Liver (tissue), 3 donors: ENCODE data around the gene OPN1LW.

Experiments
- CTCF ChIP-seq: fragments of 150-350 bp; IDR thresholded peaks from 2 replicates; pipeline ENCODE4 v1.5.1; 2017; ENCODE audit warnings: improper control_type of control experiment, low read depth, low read length; ENCODE audit not compliant: missing input control
- FOXA2 ChIP-seq: IDR thresholded peaks from 2 replicates; pipeline ENCODE4 v1.6.1; 2016; ENCODE audit warnings: antibody characterized with exemption
- HNF4A ChIP-seq, 2 donors: conservative IDR thresholded peaks; 2 replicates each; pipeline ENCODE4 v1.6.1; 2016; ENCODE audit warnings: antibody characterized with exemption in 2 of 2, mild to moderate bottlenecking in 2 of 2
- JUND ChIP-seq, 2 donors: IDR thresholded peaks; 2 replicates each; pipeline ENCODE4 v1.6.1; 2016; ENCODE audit warnings: antibody characterized with exemption in 2 of 2
- NR2F2 ChIP-seq: IDR thresholded peaks from 2 replicates; pipeline ENCODE4 v1.6.1; 2016; ENCODE audit warnings: antibody characterized with exemption
- RAD21 ChIP-seq, 2 donors: IDR thresholded peaks; 2 replicates each; pipeline ENCODE4 v1.6.1; 2016; ENCODE audit warnings: antibody characterized with exemption in 2 of 2, mild to moderate bottlenecking in 2 of 2
- RXRA ChIP-seq, 2 donors: IDR thresholded peaks; 2 replicates each; pipeline ENCODE4 v1.6.1; 2017 to 2018; ENCODE audit warnings: antibody characterized with exemption in 2 of 2, mild to moderate bottlenecking in 1 of 2
- SP1 ChIP-seq: IDR thresholded peaks from 2 replicates; pipeline ENCODE4 v1.6.1; 2018; ENCODE audit warnings: antibody characterized with exemption, mild to moderate bottlenecking
- ZBTB33 ChIP-seq: IDR thresholded peaks from 2 replicates; pipeline ENCODE4 v1.6.1; 2016; ENCODE audit warnings: antibody characterized with exemption
- TF ChIP-seq, protein P1 (sequence below): IDR thresholded peaks from 2 replicates; pipeline ENCODE4 v1.6.1; 2016; ENCODE audit warnings: antibody characterized with exemption, mild to moderate bottlenecking
- TF ChIP-seq, protein P2 (sequence below): IDR thresholded peaks from 2 replicates; pipeline ENCODE4 v1.6.1; 2016; ENCODE audit warnings: antibody characterized with exemption
- donor health status: healthy.
- donor health status: healthy.

DNA sequence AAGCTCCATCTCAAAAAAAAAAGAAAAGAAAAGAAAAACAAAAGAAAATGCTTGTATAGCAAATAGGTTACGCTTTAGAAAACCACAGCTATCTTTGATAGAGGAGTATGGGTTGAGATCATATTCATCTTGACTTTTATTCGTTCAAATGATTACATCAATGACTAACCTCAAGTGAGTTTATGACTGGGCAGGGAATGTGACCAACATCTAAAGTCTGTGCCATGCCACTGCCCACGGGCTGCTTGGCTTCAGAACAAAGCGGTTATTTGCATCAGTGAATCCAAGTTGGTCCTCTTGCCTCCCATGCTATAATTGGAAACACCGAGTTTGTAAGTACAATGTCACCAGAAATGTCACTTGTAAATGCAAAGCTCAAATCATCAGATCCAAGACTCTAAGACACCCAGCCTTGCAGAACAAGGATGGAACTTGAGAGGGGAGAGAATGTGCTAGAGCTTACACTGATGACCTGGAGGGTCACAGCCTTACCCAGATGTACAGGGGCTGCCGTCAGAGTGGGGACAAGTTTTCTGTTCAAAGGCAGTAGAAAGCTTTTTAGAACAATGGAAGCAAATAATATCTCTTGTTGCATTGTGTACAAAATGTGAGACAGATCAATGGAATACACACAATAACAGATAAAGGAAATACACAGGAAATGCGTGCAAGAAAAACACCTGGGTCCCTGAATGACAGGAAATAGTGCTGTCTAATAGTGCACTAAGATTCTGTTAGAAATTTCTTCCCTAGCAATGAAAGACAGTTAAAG is 8.4 kb upstream of the OPN1LW start:
- no peak for TF ChIP-seq ZBTB33
- TF ChIP-seq HNF4A (conservative IDR thresholded peaks at IDR 0.05), result no peak
- TF ChIP-seq CTCF, result no peak
- TF ChIP-seq, protein P1, sequence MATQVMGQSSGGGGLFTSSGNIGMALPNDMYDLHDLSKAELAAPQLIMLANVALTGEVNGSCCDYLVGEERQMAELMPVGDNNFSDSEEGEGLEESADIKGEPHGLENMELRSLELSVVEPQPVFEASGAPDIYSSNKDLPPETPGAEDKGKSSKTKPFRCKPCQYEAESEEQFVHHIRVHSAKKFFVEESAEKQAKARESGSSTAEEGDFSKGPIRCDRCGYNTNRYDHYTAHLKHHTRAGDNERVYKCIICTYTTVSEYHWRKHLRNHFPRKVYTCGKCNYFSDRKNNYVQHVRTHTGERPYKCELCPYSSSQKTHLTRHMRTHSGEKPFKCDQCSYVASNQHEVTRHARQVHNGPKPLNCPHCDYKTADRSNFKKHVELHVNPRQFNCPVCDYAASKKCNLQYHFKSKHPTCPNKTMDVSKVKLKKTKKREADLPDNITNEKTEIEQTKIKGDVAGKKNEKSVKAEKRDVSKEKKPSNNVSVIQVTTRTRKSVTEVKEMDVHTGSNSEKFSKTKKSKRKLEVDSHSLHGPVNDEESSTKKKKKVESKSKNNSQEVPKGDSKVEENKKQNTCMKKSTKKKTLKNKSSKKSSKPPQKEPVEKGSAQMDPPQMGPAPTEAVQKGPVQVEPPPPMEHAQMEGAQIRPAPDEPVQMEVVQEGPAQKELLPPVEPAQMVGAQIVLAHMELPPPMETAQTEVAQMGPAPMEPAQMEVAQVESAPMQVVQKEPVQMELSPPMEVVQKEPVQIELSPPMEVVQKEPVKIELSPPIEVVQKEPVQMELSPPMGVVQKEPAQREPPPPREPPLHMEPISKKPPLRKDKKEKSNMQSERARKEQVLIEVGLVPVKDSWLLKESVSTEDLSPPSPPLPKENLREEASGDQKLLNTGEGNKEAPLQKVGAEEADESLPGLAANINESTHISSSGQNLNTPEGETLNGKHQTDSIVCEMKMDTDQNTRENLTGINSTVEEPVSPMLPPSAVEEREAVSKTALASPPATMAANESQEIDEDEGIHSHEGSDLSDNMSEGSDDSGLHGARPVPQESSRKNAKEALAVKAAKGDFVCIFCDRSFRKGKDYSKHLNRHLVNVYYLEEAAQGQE, result no peak
- TF ChIP-seq NR2F2, result no peak
- TF ChIP-seq RAD21 (IDR thresholded peaks at IDR 0.05), result no peak
- TF ChIP-seq, protein P2, sequence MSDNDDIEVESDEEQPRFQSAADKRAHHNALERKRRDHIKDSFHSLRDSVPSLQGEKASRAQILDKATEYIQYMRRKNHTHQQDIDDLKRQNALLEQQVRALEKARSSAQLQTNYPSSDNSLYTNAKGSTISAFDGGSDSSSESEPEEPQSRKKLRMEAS, result no peak
- TF ChIP-seq JUND (IDR thresholded peaks at IDR 0.05), result no peak
- TF ChIP-seq SP1, result no peak
- no peak for TF ChIP-seq RXRA (IDR thresholded peaks at IDR 0.05)
- TF ChIP-seq FOXA2, result no peak
